Raji (cell line): ENCODE data around the gene RRP9.

Source experiments
- POLR2A ChIP-seq: IDR thresholded peaks from 2 replicates; pipeline ENCODE4 v1.6.1; 2011; ENCODE audit warnings: low read depth, low read length, control low read depth; ENCODE audit not compliant: insufficient read depth

RRP9 gene

DNA sequence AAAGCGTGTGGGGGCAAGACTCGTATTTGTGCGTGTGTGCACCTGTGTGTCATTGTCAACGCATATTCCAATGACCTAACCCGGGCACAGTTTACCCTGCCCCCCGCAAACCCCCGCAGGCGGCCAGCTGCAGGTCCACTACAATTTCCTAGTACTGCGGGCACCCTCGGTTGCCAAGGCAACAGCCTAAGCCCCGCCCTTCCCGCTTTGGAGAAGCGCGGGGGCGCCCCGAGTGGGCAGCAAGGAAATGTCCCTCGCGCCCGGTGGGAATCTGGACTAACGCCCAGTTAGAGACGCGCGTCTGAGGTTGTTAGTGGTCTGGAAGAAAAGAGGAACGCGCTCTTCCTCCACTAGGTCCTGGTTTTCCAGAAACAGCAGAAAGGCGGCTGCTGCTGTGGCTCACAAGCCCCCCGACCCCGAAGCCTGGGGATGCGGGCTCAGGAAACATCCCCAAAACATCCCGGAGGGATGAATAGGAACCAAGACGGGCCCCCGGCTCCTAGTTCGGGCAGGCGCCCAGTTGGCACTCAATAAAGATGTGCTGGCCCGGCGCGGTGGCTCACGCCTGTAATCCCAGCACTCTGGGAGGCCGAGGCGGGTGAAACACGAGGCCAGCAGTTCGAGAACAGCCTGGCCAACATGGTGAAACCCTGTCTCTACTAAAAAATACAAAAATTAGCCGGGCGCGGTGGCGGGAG, 34.3 kb upstream of the RRP9 start:
- TF ChIP-seq POLR2A = no peak

DNA sequence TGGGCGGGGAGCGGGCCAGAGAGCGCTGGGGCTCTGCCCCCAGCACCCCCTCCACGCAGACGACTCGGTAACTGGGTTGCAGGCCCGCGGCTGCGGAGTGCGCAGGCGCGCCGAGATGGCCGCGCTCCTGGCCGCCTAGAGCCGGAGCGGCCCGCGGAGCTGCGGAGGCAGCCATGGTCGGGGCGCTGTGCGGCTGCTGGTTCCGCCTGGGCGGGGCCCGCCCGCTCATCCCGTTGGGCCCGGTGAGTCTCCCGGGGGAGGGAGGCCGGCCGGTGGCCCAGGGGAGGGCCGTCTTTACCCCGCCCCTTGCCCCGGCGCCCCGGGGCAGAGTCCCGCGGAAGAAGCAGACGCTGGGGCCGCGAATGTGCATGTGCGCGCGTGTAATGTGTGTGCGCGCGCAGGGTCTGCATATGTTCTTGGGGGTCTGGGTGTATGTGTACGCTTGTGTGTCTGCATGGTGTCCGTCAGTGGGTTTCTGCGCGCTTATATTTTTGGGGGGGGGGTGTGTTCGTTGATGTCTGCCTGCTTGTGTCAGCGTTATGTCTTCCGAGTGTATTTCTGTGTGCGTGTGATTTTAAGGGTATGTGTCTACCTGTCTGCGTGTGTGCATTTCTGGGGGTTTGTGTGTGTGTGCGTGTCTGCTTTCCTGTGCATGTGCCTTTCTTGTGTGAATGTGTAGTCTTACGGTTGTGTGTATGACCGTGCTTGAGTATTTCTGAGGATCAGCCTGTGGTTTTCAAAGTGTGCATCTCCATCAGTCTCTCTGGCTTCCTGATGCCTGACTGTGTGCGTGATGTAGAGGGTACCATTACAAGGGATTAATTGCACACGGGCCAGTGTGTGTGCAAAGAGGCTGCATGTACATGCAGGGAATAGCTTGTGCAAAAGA, 33.5 kb upstream of the RRP9 start, which contains the start of gene ABHD14A:
Gene ABHD14A, plus strand, starts transcription at position 102 of the 889 bp plus-strand sequence. Its CDS starts 72 bp downstream, at position 174.
- TF ChIP-seq POLR2A = peak; percentile 69

GRCh38 chr3:51974277-51974962, 32.7 kb upstream of the RRP9 start:
- no peak for TF ChIP-seq POLR2A

GRCh38 chr3:51971350-51971749, 29.6 kb upstream of the RRP9 start:
- TF ChIP-seq POLR2A = no peak

DNA sequence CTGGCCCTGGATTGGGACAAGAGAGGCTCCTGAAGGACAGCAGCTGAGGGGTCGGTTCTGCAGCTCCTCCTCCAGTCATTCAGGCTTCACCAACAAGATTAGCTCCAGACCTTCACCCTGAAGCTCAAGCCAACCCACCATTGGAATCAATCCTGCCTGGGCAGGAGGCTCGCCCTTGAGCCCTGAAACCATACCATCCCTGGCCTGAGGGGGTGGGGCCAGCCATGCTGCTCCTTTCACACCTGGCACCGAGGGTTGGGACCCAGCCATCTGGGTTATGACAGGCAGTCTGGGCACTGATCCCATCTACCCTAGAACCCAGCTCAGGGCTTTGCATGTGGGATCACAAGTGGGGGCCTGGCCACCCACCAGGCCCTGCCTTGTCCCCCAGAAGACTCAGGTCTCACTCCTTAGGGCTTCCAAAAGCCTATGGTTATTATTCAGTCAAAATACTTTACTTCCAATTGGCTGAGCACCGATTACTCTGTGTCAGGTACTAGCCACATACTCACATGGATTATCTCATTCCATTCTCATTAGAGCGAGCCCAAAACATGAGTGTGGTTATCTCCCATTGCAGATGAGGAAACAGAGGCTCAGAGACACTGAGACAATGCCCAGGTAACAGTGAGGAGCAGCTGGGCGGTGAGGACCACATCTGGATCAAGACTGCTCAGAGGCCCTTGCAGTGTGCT, 29.0 kb upstream of the RRP9 start:
- TF ChIP-seq POLR2A = no peak

- no peak for TF ChIP-seq POLR2A
These were observed 28.1 kb upstream of the RRP9 start for GRCh38 chr3:51969841-51970240.

GRCh38 chr3:51968883-51969678, 27.4 kb upstream of the RRP9 start:
- TF ChIP-seq POLR2A = no peak

GRCh38 chr3:51968170-51968775, 26.6 kb upstream of the RRP9 start:
- TF ChIP-seq POLR2A = no peak

DNA sequence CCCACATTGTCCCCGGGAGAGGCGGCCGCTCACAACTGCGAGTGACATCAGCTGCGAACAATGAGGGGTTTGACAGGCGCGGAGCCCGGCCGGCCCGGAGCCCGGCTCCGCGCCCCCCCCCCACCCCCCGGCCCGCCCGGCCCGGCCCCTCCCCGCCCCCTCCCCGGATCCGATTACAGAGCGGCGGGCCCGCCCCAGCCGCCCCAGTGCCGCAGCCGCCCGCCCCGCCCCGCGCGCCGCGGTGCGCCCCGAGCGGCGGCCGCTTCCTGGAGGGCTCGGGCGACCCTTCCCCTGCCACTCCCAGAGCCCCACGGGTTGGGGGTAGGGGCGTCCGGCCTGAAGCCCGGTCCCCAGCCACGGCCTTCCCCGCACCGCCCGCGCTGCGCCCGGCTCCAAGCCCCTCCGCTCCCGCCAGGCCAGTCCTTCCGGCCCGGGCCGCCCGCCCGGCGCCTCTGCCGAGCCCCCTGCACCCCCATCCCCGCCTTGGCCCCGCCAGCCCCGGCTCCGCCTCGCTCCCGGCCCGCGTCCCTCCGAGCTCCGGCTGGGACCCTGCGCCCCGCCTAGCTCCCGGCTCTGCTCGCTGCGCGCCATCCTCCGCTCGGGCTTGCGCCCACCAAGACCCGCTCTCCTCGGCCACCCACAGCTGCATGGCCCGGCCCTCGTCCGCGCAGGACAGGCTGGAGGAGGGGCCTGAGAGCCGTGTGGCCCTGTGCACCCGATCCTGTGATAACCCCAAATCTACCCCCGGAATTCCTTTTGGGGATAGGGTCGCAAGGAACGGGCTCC, 25.9 kb upstream of the RRP9 start, which contains the start of gene PCBP4:
Gene PCBP4, minus strand, starts transcription at position 71 of the 786 bp plus-strand sequence. CDS start 6,214 bp downstream, outside the sequence.
- TF ChIP-seq POLR2A = peak; percentile 32; the same call in 1 of the 2 replicates

DNA sequence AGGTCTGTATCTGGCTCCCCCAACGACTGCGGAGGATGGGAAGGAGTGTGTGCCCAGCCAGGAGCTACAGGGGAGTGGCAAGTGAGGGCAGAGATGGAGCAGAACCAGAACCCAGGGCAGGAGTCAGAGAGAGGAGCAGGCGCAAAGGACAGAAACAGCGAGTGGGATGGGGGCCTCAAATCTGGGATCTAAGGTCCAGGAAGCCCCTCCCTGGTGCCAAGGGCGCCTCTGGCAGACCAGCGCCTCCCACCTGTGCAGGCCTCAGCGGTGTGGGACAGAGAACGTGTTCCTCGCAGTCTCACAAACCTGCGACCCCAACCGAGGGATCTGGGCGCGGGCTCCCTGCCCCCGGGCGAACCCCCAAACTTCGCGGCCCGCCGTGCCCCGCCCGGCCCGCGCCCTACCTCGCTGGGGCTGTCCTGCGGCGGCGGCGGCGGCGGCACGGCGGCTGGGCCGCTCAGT, 25.2 kb upstream of the RRP9 start:
- peak; percentile 34; the same call in 1 of the 2 replicates for TF ChIP-seq POLR2A

DNA sequence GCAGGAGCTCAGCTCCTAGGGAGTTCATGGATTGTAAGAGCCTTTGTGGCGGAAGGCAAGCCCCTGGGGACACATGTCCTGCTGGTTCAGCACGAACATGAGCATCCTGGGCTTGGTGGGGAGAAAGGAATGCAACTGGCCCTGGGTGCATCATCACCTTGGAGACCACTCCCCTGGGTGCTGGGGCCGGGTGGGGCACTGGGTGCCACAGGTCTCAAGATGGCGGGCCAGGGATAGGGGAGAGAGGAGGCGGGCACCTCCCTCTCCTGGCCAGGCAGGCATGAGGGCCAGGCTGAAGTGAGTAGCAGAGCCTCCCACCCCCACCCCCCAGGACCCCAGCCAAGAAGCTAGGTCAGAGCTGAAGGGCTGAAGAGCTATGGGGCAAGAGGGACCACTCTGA, 24.8 kb upstream of the RRP9 start:
- no peak for TF ChIP-seq POLR2A

DNA sequence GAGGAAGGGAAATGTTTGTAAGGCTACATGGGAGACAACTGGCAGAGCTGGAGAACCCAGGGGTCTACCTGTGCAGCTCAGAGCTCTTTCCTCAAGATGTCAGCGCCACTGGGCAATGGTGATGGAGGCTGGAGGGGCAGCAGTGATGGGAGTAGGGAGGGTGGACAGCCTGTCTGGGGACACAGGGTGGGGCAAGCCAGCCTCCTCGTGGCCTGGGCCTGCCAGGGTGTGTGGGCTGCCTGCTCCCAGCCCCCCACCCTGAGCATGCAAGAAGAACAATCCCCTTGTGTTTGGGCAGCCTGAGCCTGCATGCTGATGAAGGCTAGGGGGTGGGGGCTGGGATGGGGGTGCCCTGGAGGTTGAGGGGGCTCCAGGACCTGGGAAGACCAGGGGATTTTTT, 24.3 kb upstream of the RRP9 start:
- TF ChIP-seq POLR2A = no peak

DNA sequence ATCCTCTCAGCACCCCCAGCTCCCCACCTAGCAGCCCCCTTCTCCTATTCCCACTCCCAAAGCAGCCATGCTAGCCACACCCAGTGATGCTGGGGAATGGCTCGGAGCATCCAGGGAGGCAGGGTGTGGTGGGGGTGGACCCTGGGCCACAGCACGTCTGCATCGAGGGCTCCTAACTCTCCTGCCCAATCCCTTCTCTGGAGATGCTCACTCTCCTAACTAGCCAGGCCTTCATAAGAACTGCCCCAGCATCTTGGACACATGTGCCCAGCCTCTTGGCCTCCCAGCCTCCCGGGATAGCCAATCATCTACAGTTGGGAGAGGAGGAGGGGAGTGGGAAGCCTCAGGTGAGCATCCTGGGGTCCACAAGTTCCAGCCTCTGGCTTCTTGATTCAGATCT, 22.8 kb upstream of the RRP9 start:
- no peak for TF ChIP-seq POLR2A
